Activated gamma-delta T cell (primary cell): ENCODE measurements around the gene RHOT1.

Source experiments
- DNase-seq: peaks from one replicate; lab custom pipeline; 2025; lab: John Stamatoyannopoulos, UW

The RHOT1 gene

GRCh38 chr17:32268734-32269288, 126.5 kb downstream of the RHOT1 start:
- no peak for DNase-seq

DNA sequence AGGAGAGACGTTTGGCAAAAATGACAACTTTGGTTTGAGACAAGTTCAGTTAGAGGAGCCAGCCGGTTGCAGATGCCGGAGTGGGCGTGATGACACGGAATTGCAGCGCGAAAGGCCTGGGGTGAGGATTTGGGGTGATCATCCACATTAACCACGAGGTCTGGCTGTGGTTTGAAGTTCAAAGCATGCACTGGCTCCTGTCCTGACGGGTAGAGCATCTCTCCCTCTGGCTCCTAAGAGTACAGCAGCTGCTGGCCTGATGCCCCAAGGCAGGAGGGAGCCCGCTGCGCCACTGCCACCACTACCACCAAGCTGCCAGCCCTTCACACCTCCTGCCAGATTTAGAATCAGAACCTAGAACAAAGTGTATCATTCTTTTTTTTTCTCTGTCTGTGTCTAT, 127.1 kb downstream of the RHOT1 start:
- no peak for DNase-seq

DNA sequence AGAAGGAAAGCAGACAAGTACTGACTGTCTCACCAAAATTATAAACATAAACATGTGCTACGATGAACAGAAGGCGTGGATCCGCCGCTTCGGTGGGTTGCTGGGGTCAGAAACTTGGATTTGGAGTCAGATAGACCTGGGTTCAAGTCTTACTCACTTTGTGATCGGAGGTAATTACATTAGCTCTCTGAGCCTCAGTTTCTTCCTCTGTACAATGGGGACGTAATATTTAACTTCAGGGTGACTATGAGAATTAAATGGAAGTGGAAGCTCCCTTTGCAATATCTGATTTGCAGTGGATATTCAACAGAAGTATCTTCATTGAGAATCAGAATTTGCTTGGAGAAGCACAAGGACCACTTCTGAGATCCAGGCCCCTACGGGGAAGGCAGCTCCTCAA, 129.5 kb downstream of the RHOT1 start:
- DNase-seq, result no peak

DNA sequence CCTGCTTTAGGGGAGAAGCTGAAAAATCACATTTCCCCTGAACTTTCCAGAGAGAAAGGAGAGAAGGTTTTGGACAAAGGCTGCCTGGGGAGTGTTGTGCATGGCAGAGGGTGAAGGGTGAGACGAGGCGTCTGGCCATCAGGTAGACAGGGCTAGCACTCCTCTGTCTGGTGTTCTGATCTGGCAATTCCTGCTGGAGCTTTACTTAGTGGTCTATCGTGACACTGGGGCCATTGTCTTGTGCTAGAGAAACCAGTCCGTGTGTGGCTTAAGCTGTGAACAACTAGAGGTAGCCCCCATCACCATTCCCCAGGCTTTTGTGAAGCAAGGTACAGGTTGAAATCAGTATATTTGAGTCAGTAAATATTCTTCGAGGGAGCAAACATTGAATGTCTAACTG, 131.8 kb downstream of the RHOT1 start:
- no peak for DNase-seq

DNA sequence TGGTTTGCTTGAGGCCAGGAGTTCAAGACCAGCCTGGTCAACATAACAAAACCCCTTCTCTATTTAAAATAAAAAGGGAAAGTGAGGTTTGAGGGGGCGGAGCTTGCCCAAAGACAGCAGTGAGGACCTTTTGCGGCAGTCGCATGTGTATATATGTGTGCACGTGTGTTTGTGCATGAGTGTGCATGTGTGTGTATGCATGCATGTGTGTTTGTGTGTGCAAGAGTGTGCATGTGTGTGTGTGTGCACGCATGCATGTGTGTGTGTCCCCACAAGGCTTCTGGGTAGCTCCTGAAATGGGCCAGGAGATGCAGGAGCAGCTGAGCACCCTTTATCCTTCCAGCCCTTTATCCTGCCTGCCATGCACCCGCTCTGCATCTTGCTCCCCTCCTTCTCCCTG, 132.3 kb downstream of the RHOT1 start:
- no peak for DNase-seq
